HG02642 (cell line): ENCODE measurements around the gene PRR23E.

Experiments
- ATAC-seq: cut with Tn5 transposase; IDR thresholded peaks from one replicate; pipeline ENCODE4 v1.9.1; 2021; ENCODE audit warnings: mild to moderate bottlenecking; ENCODE audit not compliant: unreplicated experiment, poor library complexity

Gene PRR23E

DNA sequence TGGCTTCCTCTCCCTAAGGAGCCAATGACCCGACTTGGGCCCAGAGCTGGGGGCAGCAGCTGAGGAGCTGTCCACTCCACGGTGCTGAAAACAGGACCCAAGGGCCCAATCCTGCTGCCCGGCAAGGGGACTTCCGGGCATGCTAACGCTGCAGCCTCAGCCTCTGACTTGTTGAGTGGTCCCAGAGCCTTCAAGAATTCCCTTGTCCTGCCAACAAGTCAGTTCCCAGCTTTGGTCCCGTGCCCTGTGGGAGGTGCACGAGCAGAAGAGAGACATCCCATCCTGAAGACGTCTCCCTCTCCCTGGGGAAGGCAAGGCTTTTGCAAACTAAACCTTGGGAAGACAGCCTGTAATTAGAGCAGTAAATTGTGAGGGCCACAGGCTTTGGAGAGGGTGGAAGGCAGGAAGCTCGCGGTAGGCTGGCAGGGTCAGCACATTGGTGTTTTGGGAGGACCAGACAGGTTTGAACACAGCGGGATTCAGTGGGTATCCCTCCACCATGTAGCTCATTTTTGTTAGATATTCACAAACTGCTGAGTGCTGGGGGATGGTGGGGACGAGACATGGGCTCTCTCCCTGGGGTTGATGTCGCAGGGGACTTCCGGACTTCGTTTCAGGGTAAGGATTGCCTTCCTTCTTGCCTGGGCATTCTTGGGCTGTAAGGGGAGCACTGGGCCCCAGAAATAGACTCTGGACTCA is 29.8 kb upstream of the PRR23E start:
- ATAC-seq: no peak

DNA sequence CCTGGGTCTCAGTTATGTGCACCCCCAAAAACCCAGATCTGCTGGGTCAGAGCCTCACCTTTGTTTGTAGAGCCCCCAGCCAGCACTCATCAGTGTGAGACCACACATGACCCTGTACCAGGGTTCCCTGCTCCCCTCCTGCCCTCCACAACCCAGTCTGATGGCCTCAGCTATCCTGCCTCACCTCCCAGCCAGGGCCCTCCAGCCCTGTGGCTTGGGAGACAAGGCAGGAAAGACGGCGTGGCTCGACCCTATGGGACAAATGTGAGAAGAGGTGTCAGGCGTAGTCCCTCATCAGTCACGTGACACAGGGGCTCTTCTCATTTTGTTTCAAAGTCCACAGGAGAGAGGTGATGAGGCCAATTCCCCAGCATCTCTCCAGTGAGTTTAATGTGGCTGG is 28.3 kb upstream of the PRR23E start:
- ATAC-seq: no peak

DNA sequence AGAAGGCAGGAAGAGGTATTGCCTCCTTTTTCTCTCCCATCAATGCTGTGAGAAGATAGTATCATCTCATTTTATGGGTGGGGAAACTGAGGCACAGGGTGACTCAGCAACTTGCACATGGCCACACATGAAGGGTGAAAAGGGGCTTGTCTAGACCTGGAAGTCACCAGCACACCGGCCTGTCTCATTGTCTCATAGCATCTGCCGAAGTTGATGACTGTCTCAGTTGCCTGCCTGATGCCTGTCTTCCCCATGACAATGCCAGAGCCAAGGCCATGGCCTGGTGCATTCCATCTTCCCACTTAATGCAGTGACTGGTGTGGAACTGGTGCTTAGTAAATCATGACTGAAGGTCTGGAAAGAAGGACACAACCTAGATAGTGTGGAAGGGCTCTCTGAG is 27.9 kb upstream of the PRR23E start:
- ATAC-seq: no peak

DNA sequence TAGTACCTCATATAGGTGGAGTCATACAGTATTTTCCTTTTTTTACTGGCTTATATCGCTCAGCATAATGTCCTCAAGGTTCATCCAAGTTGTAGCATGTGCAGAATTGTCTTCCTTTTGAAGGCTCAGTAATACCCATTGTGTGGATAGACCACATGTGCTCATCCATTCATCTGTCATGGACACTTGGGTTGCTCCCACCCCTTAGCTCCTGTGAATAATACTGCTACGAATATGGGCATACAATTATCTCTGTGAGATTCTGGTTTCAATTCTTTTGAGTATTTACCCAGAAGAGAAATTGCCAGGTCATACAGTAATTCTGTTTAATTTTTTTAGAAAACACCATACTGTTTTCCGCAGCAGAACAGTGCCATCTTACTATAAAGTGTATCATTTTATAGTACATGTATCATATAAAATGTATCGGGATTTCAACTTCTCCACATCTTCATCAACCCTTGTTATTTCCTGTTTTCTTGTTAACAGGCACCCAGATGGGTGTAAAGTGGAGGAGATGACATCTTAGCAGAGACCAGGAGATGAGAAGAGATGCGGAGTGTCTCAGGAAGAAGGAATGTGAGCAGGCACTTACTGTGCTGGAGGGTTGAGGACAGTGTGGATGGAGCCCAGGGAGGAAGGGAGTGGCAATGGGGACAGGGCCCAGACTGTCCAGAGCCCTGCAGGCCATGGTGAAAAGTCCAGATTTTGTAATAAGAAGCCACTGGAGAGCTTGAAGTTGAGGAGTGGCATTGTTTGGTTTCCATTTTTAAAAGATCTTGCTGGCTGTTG is 27.0 kb upstream of the PRR23E start:
- no peak for ATAC-seq

DNA sequence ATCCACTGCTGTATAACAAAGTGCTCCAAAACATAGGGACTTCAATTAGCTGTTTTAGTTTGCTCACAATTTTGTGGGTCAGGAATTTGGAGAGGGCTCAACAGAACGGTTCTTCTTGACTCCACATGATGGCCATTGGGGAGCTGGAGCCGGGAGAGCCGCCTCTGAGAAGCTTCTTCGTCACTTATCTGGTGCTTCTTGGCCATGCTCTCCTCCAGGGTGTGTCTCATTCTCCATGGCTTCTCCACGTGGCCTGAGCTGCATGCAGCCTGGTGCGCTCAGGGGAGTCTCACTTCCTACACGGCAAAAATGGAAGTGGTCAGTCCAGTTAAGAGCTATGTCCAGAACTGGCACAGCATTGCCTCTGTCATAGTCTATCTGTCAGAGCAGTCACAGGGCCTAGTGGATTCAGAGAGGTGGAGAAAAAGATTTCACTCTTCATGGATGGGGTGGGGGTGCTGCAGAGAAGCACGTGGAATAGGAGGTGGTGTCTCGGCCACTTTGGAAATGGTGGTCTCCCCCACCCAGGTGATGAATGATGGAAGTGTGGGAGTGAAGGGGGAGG is 26.3 kb upstream of the PRR23E start:
- no peak for ATAC-seq

DNA sequence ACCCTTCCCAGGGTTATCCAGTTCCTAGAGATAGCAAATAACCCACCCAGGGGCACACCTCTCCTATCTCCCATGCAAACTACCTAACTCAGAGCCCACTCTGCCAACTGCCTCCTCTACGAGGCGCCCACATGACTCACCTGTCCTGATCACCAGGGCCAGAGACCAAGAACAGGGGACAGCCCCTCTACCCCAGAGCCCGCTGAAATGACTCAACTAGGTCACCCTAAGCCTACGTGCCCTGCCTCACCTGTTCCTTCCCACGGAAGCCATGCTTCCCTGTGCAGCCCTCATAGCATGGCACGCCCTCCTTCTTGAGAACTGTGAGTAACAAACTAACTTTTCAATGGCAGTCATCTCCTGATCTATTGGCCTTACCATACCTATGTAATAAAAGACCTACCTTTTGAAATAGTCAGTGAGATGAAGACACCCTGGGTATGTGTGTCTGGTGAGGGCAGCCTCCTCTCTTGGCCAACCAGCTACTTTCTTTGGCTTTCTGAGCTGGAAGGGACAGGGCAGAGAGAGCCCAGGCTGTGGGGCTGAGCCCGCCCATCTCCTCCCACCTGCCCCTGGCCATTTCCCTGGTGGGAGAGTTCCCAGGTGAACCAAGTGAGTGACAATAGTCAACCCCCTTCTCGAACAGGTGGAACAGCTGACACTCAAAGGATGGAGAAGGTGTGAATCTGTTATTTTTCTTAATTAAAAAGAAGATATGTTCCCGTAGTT is 25.5 kb upstream of the PRR23E start:
- ATAC-seq: no peak

DNA sequence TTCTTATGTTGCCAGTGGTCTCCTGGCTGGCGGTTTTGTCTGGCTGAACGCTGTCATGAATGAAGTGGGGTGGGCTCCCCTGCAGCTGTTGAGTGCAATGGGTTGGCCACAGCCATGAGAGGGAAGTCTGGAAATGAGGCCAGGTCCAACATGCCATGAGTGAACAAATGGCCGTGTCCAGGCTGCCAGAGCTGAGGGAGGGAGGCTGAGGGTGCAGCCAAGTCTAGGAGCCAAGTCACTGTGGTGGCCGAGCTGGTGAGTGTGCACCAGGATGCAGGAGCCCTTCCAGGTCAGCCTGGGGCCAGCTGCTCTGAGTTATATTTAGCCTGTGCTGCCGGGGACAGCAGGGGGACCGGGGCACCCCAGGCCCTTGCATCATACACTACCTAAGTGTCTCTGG is 24.7 kb upstream of the PRR23E start:
- ATAC-seq: no peak

DNA sequence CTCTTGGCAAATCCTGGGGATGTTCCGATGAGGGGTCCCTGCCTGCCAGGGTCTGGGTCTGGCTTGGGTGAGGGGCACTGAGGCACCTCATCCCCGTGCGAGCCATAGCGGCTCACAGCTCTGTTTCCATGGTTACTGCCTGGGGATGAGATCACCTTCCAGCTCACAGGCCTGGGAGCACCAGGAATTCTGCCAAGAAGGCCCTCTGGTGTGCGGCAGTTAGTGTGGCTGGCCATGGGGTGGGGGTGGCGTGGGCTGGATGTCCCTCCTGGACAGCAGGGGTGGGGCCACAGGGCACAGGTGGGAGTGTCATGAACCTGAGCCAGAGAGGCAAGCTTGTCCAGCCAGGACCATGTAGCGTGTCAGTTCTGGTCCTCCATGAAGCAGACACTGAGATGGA is 22.1 kb upstream of the PRR23E start:
- no peak for ATAC-seq

DNA sequence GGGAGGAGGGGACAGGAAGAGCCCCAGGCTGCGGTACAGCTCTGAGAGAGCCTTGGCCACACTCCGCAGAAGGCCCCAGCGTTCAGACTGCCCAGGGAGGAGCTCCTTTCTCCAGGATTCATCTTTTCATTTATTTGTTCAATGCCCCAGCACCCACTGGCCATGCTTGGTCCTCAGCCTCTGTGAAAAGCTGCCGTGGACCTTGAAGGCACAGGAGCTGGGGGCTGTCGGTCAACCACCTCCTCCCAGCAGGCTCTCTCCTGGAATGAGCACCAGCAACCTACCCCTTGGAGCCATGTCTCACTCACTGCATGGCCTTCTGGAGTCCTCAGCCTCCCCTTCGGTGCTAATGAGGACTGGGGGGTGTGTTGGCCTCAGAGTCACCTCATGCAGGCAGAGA is 21.6 kb upstream of the PRR23E start:
- no peak for ATAC-seq

DNA sequence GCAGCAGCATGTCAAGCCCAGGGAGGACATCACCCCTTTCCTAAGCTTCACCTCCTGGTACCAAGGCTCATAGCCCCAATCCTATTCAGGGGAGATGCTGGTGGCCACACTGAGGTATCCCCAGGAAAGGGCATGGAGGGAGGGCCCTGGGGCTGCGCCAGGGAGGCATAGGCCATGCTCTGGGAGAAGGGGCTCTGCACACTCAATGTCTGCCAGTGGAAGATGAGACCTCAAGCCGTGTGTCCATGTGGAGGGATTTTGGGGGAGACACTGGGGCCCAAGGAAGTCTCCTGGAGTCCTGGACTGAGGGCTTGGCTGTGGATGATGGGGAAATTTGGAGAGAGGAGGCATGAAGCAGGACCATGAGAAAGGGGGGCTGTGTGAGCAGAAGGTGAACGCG is 21.2 kb upstream of the PRR23E start:
- no peak for ATAC-seq

DNA sequence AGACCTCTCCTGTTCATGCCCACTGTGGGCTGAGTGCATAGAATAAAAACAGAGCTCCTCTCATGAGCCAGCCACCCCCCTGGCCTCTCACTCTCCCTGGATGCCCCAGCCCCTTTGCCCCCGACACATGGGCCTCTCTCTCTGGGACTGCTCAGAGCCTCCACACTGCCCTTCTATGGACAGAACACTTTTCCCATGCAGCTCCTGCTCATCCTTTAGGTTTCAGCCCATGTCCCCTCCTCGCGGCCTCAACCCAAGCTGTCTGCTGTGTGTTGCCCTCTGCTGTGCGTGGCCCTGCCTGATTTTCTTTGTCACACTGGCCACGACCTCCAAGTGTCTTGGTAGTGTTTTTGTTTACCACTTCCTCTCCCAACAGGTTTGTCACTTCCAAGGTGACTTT is 20.7 kb upstream of the PRR23E start:
- no peak for ATAC-seq

DNA sequence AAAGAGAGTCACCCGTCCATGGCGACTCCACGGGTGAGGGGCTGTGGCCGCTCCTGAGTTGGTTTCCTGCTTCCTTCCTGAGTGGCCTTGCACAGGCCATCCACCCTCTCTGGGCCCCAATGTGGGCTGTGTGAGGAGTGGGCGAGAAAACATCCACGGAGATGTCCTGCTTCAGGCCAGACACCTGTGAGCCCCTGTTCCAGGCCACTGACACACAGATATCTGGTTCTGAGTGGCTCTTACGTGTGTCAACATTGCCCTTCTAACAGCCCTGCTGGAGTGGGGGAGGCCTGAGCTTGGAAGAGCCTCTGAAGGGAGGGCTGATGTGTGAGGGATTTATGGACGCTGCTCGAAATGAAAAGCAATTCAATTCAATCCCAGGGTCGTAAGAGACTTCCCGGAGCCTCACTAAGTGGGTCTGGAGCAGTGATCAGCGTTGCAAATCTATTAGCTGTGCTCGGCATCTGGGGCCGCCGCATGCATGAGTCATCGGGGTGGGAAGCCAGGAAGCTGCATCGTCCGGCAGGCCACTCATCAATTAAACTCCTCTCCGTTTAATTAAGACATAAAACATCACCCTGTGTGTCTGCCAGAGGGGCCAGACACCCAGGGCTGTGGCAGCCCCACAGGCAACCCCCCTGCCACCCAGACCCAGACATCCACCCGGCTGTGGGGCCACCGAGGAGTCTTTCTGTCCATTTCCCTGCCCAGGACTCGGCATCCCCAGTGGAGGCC is 20.0 kb upstream of the PRR23E start:
- no peak for ATAC-seq

DNA sequence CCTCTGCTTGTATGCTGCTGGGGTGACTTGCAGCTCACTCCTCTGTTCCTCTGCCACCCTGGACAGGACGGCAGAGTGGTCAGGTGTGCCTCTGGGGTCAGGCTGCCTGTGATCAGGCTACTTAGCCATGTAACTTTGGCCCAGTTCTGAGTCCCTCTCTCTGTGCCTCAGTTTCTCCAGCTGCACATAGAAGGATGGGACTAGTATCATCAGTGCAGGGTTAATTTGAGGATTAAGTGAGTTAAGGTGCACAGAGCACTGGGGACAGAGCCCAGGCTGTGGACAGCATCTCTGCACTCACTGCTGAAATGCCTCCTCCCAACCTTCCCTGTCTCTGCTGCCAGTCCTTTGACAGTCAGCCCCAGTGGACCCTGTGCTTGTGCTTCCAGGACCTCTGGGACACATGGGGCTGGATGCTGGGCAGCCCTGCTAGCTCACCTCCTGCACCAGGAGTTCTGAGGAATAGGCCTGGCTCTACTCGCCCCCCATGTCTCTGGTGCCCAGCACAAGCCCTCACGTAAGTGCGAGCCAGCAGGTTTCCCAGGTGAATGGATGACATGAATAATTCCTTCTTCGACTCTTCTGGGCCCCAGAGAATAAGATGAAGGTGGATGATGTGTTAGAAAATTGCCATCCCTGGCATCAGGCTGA is 19.3 kb upstream of the PRR23E start:
- no peak for ATAC-seq

DNA sequence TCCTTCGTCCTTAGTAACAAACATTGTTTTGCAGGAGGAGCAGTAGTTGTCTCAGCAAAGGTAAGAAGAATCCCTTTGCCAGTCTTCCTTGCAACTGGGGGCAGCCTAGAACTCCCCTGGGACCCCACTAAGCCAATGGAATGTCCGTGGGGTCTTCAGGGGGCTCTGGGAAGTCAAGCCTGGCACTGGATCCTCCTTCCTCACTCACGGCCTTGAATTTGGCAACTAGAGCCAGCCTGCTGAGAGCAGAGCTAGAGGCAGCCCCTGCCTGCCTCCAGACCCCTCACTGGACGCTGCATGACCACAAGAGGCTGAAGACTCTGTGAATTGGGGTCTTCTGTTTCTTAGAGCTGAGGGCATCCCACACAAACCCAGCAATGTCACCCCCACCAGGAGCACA is 18.6 kb upstream of the PRR23E start:
- no peak for ATAC-seq

DNA sequence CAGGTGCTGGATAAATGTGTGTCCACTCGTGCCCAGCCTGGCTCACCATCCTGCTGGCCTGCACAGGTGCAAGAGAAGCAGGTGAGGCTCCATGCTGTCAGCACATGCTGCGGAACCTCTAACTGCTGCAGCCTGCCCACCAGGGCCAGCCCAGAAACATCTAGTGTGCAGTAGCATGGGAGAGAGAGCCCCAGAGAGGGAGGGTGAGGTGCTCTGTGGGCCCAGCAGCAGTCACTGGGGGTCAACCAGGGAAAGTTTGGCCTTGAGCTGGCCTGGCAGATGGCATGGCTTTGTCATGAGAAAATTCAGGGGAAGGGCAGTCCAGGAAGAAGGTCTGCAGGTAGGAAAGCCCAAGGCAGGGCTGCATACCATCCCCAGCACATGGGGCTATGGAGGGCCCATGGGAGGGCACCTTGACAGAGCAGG is 18.2 kb upstream of the PRR23E start:
- no peak for ATAC-seq

DNA sequence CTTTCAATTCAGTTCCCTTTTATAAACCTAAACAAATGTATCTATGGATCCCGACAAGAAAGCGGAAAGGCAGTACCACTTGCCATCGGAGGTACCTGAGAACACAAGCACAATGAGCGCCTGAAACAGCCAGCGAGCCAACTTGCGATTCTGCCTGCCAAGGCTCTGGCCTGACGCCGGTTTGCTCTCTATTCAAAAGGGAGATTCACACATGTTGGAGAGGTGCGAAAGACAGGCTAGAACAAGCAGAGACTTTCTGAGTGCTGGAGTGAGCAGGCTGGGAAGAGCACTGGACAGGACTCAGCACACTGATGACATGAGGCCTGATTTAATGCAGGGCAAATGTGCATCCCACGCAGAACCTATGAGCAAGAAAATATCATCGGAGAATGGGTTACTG is 17.7 kb upstream of the PRR23E start:
- ATAC-seq: no peak

DNA sequence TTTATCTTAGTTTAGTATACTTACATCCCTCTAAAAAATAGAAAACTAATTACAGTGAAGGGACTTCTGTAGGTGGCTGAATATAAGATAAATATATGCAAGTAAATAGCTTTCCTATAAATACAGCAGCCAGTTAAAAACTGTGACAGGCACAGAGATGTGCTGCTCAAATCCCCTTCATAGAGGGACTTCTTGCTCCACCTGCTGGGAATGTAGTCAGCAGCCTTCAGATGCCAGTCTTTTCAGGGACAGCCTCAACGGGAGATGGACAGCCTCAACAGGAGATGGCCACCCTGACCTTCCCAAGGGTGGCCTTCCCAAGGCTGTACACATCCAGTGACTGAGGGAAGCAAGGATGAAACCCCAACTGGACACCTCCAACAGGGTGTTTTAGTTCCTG is 15.7 kb upstream of the PRR23E start:
- ATAC-seq: no peak

DNA sequence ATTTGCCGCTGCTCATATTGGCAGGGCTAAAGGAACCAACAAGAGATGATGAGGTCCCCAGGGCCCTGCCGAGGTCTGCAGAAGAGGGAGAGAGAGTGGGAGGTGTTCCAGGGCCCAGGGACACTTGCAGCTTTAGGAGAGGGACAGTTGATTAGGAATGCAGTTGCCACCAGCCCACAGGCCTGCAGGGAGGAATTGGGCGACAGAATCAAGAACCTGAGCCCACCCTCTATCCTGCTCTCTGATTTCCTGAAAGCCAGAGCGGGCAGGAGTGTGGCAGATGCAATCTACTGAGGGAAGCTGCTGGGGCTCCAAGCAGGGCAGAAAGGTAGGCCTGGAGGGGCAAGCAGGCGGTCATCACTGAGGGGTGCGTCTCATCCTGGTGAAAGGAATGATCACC is 12.1 kb upstream of the PRR23E start:
- no peak for ATAC-seq

DNA sequence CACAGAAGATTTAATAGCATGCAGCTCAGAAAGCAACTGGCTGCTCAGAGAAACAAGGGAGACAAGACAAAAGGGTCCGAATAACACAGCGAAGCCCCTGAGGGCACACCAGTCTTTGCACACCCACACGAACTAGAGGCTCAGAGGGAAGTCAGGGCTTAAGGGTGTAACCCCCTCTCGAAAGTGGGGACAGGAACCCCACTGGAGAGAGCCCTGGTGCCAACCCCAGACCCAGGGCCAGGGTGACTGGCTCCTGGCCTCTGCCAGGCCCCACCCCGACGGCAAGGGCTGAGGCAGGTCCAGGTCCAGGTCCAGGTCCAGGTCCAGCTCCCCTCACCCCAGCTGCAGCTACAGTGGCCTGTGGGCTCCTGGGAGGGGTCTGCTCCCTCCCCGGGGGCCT is 10.5 kb upstream of the PRR23E start:
- no peak for ATAC-seq
